Testis (tissue), 2 donors: ENCODE results near the gene DSTN.

Source experiments
- CTCF ChIP-seq, 3 experiments: fragments of 450-650 bp in 2 of 3; fragments of 200-600 bp in 1 of 3; sonication (generic) in 1 of 3; IDR thresholded peaks; one replicate each; pipeline ENCODE4 v1.5.1; 2016 to 2019; ENCODE audit warnings: antibody characterized with exemption in 3 of 3, mild to moderate bottlenecking in 2 of 3, moderate library complexity in 1 of 3
- POLR2A ChIP-seq: fragments of 450-650 bp; IDR thresholded peaks from one replicate; pipeline ENCODE4 v1.6.1; 2017; ENCODE audit warnings: antibody characterized with exemption, mild to moderate bottlenecking, moderate library complexity

GRCh38 chr20:17635332-17636244, 65.7 kb downstream of the DSTN start:
- TF ChIP-seq CTCF (IDR thresholded peaks at IDR 0.05) (no peak), POLR2A (no peak)
